Measurements from ENCODE around the gene ELK1. TPM values are rescaled to one million over a fixed set of nuclear protein-coding genes. Genes with fewer than 3 reads are reported as not detected.

ELK1 gene
- total RNA-seq, 4 donors from 2014 or later = 19.1 to 35.3 (median 25.1) TPM

DNA sequence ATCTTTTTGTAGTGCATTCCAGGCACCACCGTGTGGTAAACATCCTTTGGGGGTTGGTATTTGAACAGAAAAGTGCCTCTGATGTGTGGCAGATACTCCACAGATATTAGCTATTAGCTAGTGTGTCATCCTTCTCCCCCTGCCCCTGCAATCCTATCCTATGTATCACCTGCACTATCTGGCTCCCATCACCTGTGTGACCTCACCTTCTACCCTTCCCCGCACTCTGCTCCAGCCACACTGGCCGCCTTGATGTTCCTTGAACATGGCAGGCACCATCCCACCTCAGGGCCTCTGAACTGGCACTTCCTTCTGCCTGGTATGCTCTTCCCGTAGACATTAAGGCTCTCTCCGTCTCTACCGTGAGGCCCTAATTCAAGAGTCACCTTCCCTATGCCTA lies 3.7 kb downstream of the ELK1 start:
- DNase-seq (ENCODE audit: extremely low spot score) = no peak
- WGBS = 82% methylated on average over 6 of the region's 6 CpGs
- no peak overlapping the region for H3K4me3 ChIP-seq
- H3K9me3 ChIP-seq = no peaks in the 10 kb centered on the region
- H3K4me1 ChIP-seq = peaks cover 11 to 37% (median 28%) of the 10 kb centered on the region in 4 donors
- TF ChIP-seq POLR2AphosphoS5 (IDR thresholded peaks at IDR 0.05) (no peak), EP300 (IDR thresholded peaks at IDR 0.05) (no peak), POLR2A (IDR thresholded peaks at IDR 0.05; ENCODE audit: low read depth) (no peak)
- TF ChIP-seq, protein P1, sequence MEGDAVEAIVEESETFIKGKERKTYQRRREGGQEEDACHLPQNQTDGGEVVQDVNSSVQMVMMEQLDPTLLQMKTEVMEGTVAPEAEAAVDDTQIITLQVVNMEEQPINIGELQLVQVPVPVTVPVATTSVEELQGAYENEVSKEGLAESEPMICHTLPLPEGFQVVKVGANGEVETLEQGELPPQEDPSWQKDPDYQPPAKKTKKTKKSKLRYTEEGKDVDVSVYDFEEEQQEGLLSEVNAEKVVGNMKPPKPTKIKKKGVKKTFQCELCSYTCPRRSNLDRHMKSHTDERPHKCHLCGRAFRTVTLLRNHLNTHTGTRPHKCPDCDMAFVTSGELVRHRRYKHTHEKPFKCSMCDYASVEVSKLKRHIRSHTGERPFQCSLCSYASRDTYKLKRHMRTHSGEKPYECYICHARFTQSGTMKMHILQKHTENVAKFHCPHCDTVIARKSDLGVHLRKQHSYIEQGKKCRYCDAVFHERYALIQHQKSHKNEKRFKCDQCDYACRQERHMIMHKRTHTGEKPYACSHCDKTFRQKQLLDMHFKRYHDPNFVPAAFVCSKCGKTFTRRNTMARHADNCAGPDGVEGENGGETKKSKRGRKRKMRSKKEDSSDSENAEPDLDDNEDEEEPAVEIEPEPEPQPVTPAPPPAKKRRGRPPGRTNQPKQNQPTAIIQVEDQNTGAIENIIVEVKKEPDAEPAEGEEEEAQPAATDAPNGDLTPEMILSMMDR (IDR thresholded peaks at IDR 0.05) = no peak
- H3K27me3 ChIP-seq = peaks cover 0 to 6% (median 0%) of the 10 kb centered on the region in 4 donors
- intact Hi-C loops (cut with DNase I) = loop anchor here (10.0 kb wide), 1 partner anchor 378 kb away; no protein-coding TSS in a partner anchor
- no peak overlapping the region for H3K27ac ChIP-seq (replicated peaks in 1 of 4)
- no peaks in the 10 kb centered on the region for H3K36me3 ChIP-seq

- WGBS = 80% methylated on average over 4 of the region's 10 CpGs
- TF ChIP-seq POLR2AphosphoS5 (IDR thresholded peaks at IDR 0.05) (no peak), POLR2A (IDR thresholded peaks at IDR 0.05; ENCODE audit: low read depth) (no peak), EP300 (IDR thresholded peaks at IDR 0.05) (no peak)
- TF ChIP-seq, protein P1 (IDR thresholded peaks at IDR 0.05) = no peak
- Histone ChIP-seq H3K4me3 (no peak overlapping the region), H3K9me3 (no peaks in the 10 kb centered on the region), H3K27ac (replicated peaks in 1 of 4) (no peak overlapping the region), H3K27me3 (peaks cover 0 to 6% (median 0%) of the 10 kb centered on the region in 4 donors), H3K36me3 (peaks cover 0 to 10% (median 9%) of the 10 kb centered on the region in 4 donors), H3K4me1 (peaks cover 6 to 30% (median 21%) of the 10 kb centered on the region in 4 donors)
- intact Hi-C loops (cut with DNase I) = loop anchor here (10.0 kb wide), 1 partner anchor 379 kb away; no protein-coding TSS in a partner anchor
- DNase-seq (ENCODE audit: extremely low spot score) = no peak
Measured at GRCh38 chrX:47645530-47645929, 4.8 kb downstream of the ELK1 start.

DNA sequence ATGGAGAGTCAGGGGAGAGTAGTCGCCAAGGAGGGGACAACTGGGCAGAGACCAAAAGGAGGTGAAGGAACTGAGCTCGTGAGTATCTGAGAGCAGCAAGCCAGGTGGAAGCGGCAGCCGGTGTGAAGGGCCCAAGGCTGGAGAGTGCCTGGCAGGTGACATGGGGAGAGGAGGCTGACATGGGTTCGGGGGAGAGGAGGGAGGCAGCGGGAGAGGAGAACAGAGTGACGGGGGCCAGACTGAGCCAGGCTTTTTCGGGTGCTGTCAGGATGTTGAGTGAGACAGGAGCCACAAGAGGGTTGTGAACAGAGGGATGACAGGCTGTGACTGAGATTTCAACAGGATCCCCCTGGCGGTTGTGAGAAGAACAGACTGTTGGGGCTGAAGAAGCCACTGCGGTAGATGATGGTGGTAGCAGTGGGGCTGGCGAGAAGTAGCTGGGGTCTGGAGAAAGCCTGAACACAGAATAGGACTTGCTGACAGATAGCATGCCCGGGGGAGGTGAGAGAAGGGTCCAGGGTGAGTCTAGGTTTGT lies 5.7 kb downstream of the ELK1 start:
- no peak overlapping the region for H3K4me3 ChIP-seq
- peaks cover 6 to 30% (median 20%) of the 10 kb centered on the region in 4 donors for H3K4me1 ChIP-seq
- DNase-seq (ENCODE audit: extremely low spot score) = no peak
- H3K27me3 ChIP-seq = peaks cover 0 to 6% (median 0%) of the 10 kb centered on the region in 4 donors
- H3K36me3 ChIP-seq = peaks cover 0 to 19% (median 17%) of the 10 kb centered on the region in 4 donors
- WGBS = 59% methylated on average over 12 of the region's 12 CpGs
- intact Hi-C loops (cut with DNase I) = loop anchor here (10.0 kb wide), 1 partner anchor 380 kb away; no protein-coding TSS in a partner anchor
- H3K27ac ChIP-seq (replicated peaks in 1 of 4) = no peak overlapping the region
- TF ChIP-seq POLR2AphosphoS5 (IDR thresholded peaks at IDR 0.05) = no peak
- TF ChIP-seq, protein P1 (IDR thresholded peaks at IDR 0.05) = peak in 2 of 3 experiments; percentile 26 to 34
- no peak for TF ChIP-seq EP300 (IDR thresholded peaks at IDR 0.05)
- peaks cover 0 to 8% (median 0%) of the 10 kb centered on the region in 4 donors for H3K9me3 ChIP-seq

GRCh38 chrX:47643926-47644325 lies 6.4 kb downstream of the ELK1 start:
- Histone ChIP-seq H3K27ac (replicated peaks in 1 of 4) (no peak overlapping the region), H3K27me3 (peaks cover 0 to 6% (median 0%) of the 10 kb centered on the region in 4 donors), H3K9me3 (peaks cover 0 to 15% (median 0%) of the 10 kb centered on the region in 4 donors), H3K36me3 (peaks cover 3 to 26% (median 24%) of the 10 kb centered on the region in 4 donors), H3K4me3 (no peak overlapping the region), H3K4me1 (peaks cover 6 to 23% (median 13%) of the 10 kb centered on the region in 4 donors)
- no peak for DNase-seq (ENCODE audit: extremely low spot score)
- intact Hi-C loops (cut with DNase I) = loop anchor here (10.0 kb wide), 1 partner anchor 381 kb away; no protein-coding TSS in a partner anchor
- TF ChIP-seq, protein P1 (IDR thresholded peaks at IDR 0.05) = peak; percentile 14 to 40 (median 28)
- TF ChIP-seq POLR2AphosphoS5 (IDR thresholded peaks at IDR 0.05) = no peak
- WGBS = 28% methylated on average over 2 of the region's 2 CpGs

All from esophagus muscularis mucosa (tissue), 4 donors.